Medulla oblongata (tissue), 1 donor: ENCODE data around the gene OTUB1.
"Not testable (repeated sequence)": the region's sequence is repeated elsewhere in the genome, so short reads cannot be mapped to it uniquely, and the experiment has no call there.

Experiments
- DNase-seq: peaks from one replicate; pipeline ENCODE4 v3.0.0-alpha.2; 2015; ENCODE audit errors: extremely low spot score

The OTUB1 gene

DNA sequence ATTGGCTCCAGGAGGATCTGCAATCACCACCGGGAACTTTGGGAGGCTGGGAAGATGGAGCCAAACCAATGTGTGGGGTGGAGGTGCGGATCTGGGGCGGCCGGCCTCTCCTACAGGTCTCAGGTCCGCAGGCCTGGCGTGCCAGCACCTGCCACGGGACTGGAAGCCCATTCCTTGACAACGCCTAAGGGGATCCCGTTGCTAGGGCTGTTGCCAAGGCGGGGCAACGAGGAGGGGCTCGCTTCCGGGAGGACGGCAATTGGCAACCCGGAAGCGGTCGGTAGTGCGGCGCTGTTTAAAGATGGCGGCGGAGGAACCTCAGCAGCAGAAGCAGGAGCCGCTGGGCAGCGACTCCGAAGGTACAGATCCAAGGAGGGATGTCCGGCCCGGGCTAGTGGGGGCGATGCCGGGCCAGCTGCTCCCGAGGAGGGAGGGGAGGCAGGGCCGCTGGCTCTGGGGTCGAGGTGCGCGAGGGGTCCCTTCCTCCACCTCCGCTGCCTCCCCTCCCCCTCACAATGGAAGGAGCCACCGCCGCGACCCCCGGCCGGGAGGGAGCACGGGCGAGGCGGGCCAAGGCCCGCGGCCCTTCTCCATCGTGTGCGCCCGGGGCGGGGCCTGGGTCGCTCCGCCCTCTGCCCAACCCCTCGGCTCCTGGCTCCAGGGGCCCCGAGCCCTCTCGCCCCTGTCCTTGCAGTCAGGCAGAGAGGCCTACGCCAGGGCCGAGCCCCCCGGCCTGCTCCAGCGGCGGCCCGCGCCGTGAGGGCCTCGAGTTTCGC is at the start of gene OTUB1:
Gene OTUB1 (plus strand): TSS at position 283 of the 776 bp plus-strand sequence. CDS start 19 bp downstream, at position 302.
- peak; percentile 89 for DNase-seq

GRCh38 chr11:63937713-63938478 is 48.3 kb upstream of the OTUB1 start:
- no peak for DNase-seq

GRCh38 chr11:63938479-63939396 is 47.5 kb upstream of the OTUB1 start, which contains the start of gene NAA40:
TSS of gene NAA40 (plus strand) at chr11:63939002. CDS start at chr11:63939097, 95 bp downstream.
- peak; percentile 91 for DNase-seq

- DNase-seq = peak; percentile 21
Observed at GRCh38 chr11:63939397-63939891, 46.8 kb upstream of the OTUB1 start.

DNA sequence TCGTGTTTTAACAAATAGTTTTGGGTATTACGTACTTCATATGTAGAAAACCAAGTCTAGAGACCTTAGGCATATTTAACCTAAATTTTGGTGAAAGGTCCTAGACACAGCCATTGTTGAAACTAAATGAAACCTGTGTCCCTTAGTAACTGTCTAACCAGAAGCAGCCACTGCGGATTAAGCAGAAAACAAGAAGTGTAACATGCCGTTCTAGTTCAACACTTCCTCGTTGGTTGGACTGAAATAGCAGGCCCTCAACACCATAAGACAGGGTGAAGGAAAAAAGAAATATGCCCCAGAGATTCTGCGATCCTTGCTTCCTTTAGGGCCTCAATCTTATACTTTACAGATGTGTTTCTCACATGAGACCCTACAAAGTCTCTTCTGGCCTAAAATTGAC is 45.5 kb upstream of the OTUB1 start:
- peak; percentile 55 for DNase-seq

- no peak for DNase-seq
Observed at GRCh38 chr11:63941901-63942300, 44.3 kb upstream of the OTUB1 start.

GRCh38 chr11:63942803-63943202 is 43.4 kb upstream of the OTUB1 start:
- DNase-seq = no peak

- DNase-seq = no peak
Observed at GRCh38 chr11:63944987-63945386, 41.3 kb upstream of the OTUB1 start.

- peak; percentile 90 for DNase-seq
Observed at GRCh38 chr11:63945477-63946163, 40.6 kb upstream of the OTUB1 start.

- DNase-seq = no peak
Observed at GRCh38 chr11:63951779-63952536, 34.3 kb upstream of the OTUB1 start.

DNA sequence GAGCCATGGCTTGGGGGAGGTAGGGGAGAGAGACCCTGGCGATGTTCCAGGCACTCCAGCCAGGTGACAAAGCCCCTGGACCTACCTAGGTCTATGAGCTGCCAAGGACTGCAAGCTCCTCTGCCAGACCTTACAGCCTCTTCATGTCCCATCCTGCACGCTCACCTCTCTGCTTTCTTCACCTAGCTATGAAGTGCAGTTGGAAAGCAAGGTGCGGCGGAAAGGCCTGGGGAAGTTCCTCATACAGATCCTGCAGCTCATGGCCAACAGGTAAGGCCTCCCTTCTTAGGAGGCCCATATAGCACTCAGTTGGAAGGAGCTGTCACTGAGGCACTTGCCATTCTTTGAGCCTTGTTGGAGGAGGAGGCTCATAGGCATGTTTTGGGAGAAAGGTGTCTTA is 33.7 kb upstream of the OTUB1 start:
- no peak for DNase-seq

- no peak for DNase-seq
Observed at GRCh38 chr11:63958008-63958407, 28.2 kb upstream of the OTUB1 start.

GRCh38 chr11:63961608-63962412 is 24.4 kb upstream of the OTUB1 start:
- DNase-seq = no peak

DNA sequence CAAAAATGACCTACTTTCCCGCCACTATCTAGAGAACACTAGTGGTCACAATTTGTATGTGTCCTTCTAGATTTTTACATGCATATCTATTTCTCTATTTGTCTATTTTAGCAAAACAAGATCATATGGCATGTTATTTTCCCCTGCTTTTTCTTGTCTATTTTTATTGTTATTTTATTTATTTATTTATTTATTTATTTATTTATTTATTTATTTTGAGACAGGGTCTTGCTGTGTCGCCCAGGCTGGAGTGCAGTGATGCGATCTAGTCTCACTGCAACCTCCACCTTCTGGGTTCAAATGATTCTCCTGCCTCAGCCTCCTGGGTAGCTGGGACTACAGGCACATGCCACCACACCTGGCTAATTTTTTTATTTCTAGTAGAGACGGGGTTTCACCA is 22.3 kb upstream of the OTUB1 start:
- not testable (repeated sequence) for DNase-seq

DNA sequence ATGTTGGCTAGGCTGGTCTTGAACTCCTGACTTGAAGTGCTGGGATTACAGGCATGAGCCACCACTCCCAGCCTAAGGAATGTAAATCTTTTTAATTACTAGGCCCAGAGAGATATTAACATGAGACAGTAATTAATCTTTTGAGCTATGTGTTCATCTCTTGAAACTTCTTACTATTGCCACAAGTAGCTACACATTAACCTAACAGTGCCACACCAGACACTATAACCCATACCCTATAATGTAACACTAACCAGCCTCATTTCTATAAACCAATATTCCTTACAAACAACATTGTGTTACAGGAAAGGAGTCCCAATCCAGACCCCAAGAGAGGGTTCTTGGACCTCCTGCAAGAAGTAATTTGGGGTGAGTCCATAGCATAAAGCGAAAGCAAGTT is 19.8 kb upstream of the OTUB1 start:
- no peak for DNase-seq

DNA sequence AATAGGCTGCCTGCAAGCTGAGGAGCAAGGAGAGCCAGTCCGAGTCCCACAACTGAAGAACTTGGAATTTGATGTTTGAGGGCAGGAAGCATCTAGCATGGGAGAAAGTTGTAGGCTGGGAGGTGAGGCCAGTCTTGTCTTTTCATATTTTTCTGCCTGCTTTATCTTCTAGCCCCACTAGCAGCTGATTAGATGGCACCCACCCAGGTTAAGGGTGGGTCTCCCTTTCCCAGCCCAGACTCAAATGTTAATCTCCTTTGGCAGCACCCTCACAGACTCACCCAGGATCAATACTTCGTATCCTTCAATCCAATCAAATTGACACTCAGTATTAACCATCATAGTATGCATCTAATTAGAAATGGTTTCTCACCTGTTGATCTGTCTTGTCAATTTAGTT is 16.8 kb upstream of the OTUB1 start:
- no peak for DNase-seq

DNA sequence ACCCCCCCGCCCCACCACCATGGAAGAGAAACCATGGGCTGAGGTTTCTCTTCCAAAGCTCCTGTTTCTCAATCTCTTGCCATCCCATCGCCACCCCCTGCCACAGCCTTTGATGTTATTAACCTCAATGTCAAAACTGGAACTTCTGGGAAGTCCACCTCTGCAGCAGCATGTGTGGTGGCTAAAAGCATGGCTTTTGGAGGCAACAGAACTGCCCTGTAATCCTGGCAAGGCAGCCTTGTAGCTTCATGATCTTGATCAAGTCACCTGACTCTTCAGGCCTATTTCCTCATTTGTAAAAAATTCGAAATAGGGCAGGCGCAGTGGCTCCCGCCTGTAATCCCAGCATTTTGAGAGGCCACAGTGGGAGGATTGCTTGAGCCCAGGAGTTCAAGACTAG is 15.3 kb upstream of the OTUB1 start:
- no peak for DNase-seq

DNA sequence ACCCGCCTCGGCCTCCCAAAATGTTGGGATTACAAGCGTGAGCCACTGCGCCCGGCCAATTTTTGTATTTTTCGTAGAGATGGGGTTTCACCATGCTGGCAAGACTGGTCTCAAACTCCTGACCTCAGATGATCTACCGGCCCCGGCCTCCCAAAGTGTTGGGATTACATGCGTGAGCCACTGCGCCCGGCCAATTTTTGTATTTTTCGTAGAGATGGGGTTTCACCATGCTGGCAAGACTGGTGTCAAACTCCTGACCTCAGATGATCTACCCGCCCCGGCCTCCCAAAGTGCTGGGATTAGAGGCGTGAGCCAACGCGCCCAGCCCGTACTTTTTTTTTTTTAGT is 12.4 kb upstream of the OTUB1 start:
- not testable (repeated sequence) for DNase-seq
